ENCODE results near the gene SLC2A13. TPM values are rescaled to one million over a fixed set of nuclear protein-coding genes. Genes with fewer than 3 reads are reported as not detected.
"Not testable (repeated sequence)": the region's sequence is repeated elsewhere in the genome, so short reads cannot be mapped to it uniquely, and the experiment has no call there.

Gene SLC2A13
- total and polyA plus RNA-seq, 11 donors = 1.9 to 17.6 (median 8.5) TPM

GRCh38 chr12:39763890-39764169, 342.1 kb downstream of the SLC2A13 start:
- TF ChIP-seq CTCF (IDR thresholded peaks at IDR 0.05) = no peak
- no peak for TF ChIP-seq POLR2A (IDR thresholded peaks at IDR 0.05)
- peaks cover 0 to 36% (median 9%) of the 10 kb centered on the region in 9 donors for H3K36me3 ChIP-seq
- no peaks in the 10 kb centered on the region for H3K4me1 ChIP-seq
- DNase-seq (no peak), ATAC-seq (no peak)
- H3K27me3 ChIP-seq = no peaks in the 10 kb centered on the region
- peaks cover 0 to 8% (median 0%) of the 10 kb centered on the region in 12 donors for H3K9me3 ChIP-seq
- H3K4me3 ChIP-seq = no peak overlapping the region
- intact Hi-C loops (cut with DNase I) = loop anchor here in 6 of 10 donors (2.0 to 10.0 kb wide), 4 partner anchors 231 to 351 kb away; partner anchors contain the start of gene SLC2A13 (in 3 of the 6)
- WGBS, 4 donors = 96 to 100% (median 100%) methylated on average over 2 of the region's 2 CpGs
- H3K27ac ChIP-seq = no peak overlapping the region

- TF ChIP-seq POLR2A (IDR thresholded peaks at IDR 0.05) = no peak
- no peak for TF ChIP-seq CTCF (IDR thresholded peaks at IDR 0.05)
- peaks cover 0 to 8% (median 0%) of the 10 kb centered on the region in 12 donors for H3K9me3 ChIP-seq
- DNase-seq = no peak
- intact Hi-C loops (cut with DNase I) = loop anchor here in 4 of 10 donors (10.0 kb wide), 3 partner anchors 232 to 352 kb away; partner anchors contain the start of gene SLC2A13 (in 1 of the 4)
- H3K4me3 ChIP-seq = no peak overlapping the region
- H3K36me3 ChIP-seq = peaks cover 0 to 36% (median 9%) of the 10 kb centered on the region in 9 donors
- no peaks in the 10 kb centered on the region for H3K4me1 ChIP-seq
- WGBS, 4 donors = 89 to 93% (median 93%) methylated on average over 6 of the region's 6 CpGs
- ATAC-seq = no peak
- no peak overlapping the region for H3K27ac ChIP-seq
- H3K27me3 ChIP-seq = no peaks in the 10 kb centered on the region
Observed at GRCh38 chr12:39763071-39763889, 342.6 kb downstream of the SLC2A13 start.

GRCh38 chr12:39755478-39755877, 350.4 kb downstream of the SLC2A13 start:
- Histone ChIP-seq H3K27ac (no peak overlapping the region), H3K4me3 (no peak overlapping the region), H3K27me3 (no peaks in the 10 kb centered on the region), H3K36me3 (peaks cover 0 to 9% (median 0%) of the 10 kb centered on the region in 9 donors), H3K9me3 (peaks cover 0 to 4% (median 0%) of the 10 kb centered on the region in 12 donors), H3K4me1 (no peaks in the 10 kb centered on the region)
- intact Hi-C loops (cut with DNase I) = no loop called here
- WGBS, 4 donors = 85 to 95% (median 92%) methylated on average over 2 of the region's 2 CpGs
- TF ChIP-seq POLR2A (IDR thresholded peaks at IDR 0.05) (no peak), CTCF (IDR thresholded peaks at IDR 0.05) (no peak)
- DNase-seq (no peak), ATAC-seq (no peak)

- H3K4me1 ChIP-seq = no peaks in the 10 kb centered on the region
- intact Hi-C loops (cut with DNase I) = no loop called here
- no peaks in the 10 kb centered on the region for H3K27me3 ChIP-seq
- H3K27ac ChIP-seq = no peak overlapping the region
- H3K9me3 ChIP-seq = peaks cover 0 to 9% (median 0%) of the 10 kb centered on the region in 12 donors
- TF ChIP-seq CTCF (IDR thresholded peaks at IDR 0.05) (no peak), POLR2A (IDR thresholded peaks at IDR 0.05) (no peak)
- DNase-seq (no peak), ATAC-seq (no peak)
- H3K4me3 ChIP-seq = no peak overlapping the region
- 76 to 84% (median 80%) methylated on average over 6 of the region's 6 CpGs for WGBS, 4 donors
- H3K36me3 ChIP-seq = peaks cover 0 to 4% (median 0%) of the 10 kb centered on the region in 9 donors
Observed at GRCh38 chr12:39752482-39753137, 353.3 kb downstream of the SLC2A13 start.

- intact Hi-C loops (cut with DNase I); H3K27me3 ChIP-seq; H3K27ac ChIP-seq; DNase-seq; ATAC-seq; H3K4me1 ChIP-seq; H3K4me3 ChIP-seq; H3K36me3 ChIP-seq: not testable (repeated sequence)
- peaks cover 0 to 19% (median 0%) of the 10 kb centered on the region in 12 donors for H3K9me3 ChIP-seq
- WGBS, 4 donors = 83 to 90% (median 86%) methylated on average over 6 of the region's 6 CpGs
Observed at GRCh38 chr12:39746151-39746550, 359.7 kb downstream of the SLC2A13 start.
